ENCODE measurements around the gene EMC6. TPM values are rescaled to one million over a fixed set of nuclear protein-coding genes. Genes with fewer than 3 reads are reported as not detected.

The EMC6 gene
- total RNA-seq, 1 experiment from 2014 or later: 62.4 TPM

DNA sequence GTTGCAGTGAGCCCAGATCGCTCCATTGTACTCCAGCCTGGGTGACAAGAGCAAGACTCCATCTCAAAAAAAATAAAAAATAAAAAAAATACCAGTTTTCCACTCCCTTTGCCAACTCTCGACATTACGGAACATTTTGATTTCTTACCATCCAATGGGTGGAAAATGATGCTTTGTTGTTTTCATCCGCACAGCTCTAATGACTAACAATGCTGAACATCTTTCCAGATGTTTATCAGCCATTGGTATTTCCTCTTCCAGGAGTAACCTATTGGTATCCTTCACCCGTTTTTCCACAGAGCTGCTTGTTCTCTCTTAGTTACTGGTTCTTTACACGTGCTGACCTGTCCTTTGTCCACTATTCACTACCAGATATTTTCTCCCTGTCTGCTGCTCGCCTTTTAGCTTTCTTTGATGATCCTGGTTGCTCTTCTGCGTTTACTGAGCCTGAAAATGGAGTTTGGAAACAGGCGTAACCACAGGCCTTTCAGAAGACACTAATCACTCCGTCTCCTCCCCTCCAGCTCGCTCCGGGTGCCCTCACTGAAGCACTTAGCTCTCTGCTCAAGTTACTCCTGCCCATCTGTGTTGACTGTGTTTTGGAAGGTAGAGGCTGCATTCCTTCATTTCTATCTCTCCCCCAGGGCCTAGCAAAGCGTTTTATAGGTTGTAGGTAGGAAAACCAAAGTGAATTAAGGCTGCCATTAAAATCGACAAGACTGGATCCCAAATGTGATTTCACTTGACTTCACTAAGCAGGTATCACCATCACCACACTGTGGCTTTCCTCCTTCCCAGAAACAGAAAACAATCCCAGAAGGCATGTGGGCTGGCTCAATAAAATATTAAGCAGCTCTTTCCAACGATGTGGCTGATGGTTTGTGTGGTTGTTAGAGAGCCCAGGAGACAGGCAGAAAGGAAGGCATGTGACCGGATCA is 41.5 kb upstream of the EMC6 start:
- BruUV-seq (replicated peaks): no TSS peak
- H3K4me2 ChIP-seq (ENCODE audit: low read length): no peak overlapping the region
- CTCF ChIA-PET: no interaction called here
- no peaks in the 10 kb centered on the region for H3K9me2 ChIP-seq (ENCODE audit: insufficient read depth)
- ATAC-seq (no peak), DNase-seq (ENCODE audit: low read depth, low spot score) (no peak)
- no peaks in the 10 kb centered on the region for H3K4me1 ChIP-seq (ENCODE audit: control insufficient read depth in 1 of 2, insufficient read depth in 2 of 2, low read length in 2 of 2)
- no peaks in the 10 kb centered on the region for H4K20me1 ChIP-seq (ENCODE audit: insufficient read depth)
- RAD21 ChIA-PET (ENCODE audit: low non-redundant PET in 1 of 2, low total read pairs in 2 of 2, uncharacterized antibody in 2 of 2, unreplicated experiment in 2 of 2): no interaction called here
- no peak overlapping the region for H2AFZ ChIP-seq (ENCODE audit: low read depth, low read length, poor library complexity, severe bottlenecking)
- no peak overlapping the region for H3K9ac ChIP-seq (ENCODE audit: low read length)
- H3K27ac ChIP-seq (ENCODE audit: low read depth, low read length): no peak overlapping the region
- H3K4me3 ChIP-seq (replicated peaks in 1 of 2; ENCODE audit: low read depth in 1 of 2, low read length in 2 of 2): no peak overlapping the region
- POLR2A ChIA-PET: interaction anchor here (0.5 to 1.1 kb wide), 2 partner anchors 9 to 448 kb away, joined by 3 read pairs; partner anchors contain the start of gene SHPK
- H3K79me2 ChIP-seq (ENCODE audit: insufficient read depth, low read length): peaks cover 40% of the 10 kb centered on the region
- no peaks in the 10 kb centered on the region for H3K27me3 ChIP-seq (ENCODE audit: insufficient read depth, low read length)
- peaks cover 27 to 40% of the 10 kb centered on the region in 2 experiments; a peak in 3 of 4 replicates for H3K36me3 ChIP-seq (ENCODE audit: control insufficient read depth in 1 of 2, insufficient read depth in 2 of 2, low read length in 2 of 2)
- intact Hi-C loops (cut with micrococcal nuclease): no loop called here
- TF ChIP-seq TCF7L2 (IDR thresholded peaks at IDR 0.05; ENCODE audit: borderline replicate concordance, extremely low read depth, insufficient read depth, insufficient read length) (no peak), SP1 (IDR thresholded peaks at IDR 0.05; ENCODE audit: low read depth) (no peak), YY1 (IDR thresholded peaks at IDR 0.05; ENCODE audit: extremely low read depth, insufficient replicate concordance, low read depth, low read length) (no peak), SRF (IDR thresholded peaks at IDR 0.05; ENCODE audit: low read depth) (no peak), ZFX (IDR thresholded peaks at IDR 0.05) (no peak)
- TF ChIP-seq, protein P1, sequence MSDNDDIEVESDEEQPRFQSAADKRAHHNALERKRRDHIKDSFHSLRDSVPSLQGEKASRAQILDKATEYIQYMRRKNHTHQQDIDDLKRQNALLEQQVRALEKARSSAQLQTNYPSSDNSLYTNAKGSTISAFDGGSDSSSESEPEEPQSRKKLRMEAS (IDR thresholded peaks at IDR 0.05): no peak
- no peaks in the 10 kb centered on the region for H3K9me3 ChIP-seq (ENCODE audit: control insufficient read depth in 1 of 2, insufficient read depth in 1 of 2, low read depth in 1 of 2, low read length in 2 of 2)

DNA sequence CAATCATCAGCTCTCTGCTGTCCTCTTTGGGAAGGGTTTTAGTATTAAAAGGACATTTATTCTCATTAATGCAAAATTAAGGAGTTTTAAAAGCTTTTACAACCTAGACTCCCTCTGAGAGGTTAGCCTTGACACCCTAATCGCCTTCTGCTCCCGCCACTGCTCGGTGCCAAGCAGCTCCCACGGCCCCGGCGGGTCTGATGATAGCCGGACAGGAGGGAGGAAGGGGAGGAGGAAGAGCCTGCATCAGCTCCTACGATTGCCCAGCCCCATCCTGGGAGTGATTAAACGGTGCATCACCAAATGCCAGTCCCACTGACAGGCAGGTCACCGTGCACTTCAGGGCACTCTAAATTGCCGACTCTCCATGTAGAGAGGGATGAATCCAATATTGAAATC is 40.8 kb upstream of the EMC6 start:
- CTCF ChIA-PET: no interaction called here
- peaks cover 46% of the 10 kb centered on the region for H3K79me2 ChIP-seq (ENCODE audit: insufficient read depth, low read length)
- peaks cover 27 to 39% of the 10 kb centered on the region in 2 experiments; a peak in 3 of 4 replicates for H3K36me3 ChIP-seq (ENCODE audit: control insufficient read depth in 1 of 2, insufficient read depth in 2 of 2, low read length in 2 of 2)
- DNase-seq (ENCODE audit: low read depth, low spot score): no peak
- no peak overlapping the region for H3K27ac ChIP-seq (ENCODE audit: low read depth, low read length)
- H3K9me3 ChIP-seq (ENCODE audit: control insufficient read depth in 1 of 2, insufficient read depth in 1 of 2, low read depth in 1 of 2, low read length in 2 of 2): no peaks in the 10 kb centered on the region
- H4K20me1 ChIP-seq (ENCODE audit: insufficient read depth): no peaks in the 10 kb centered on the region
- RAD21 ChIA-PET (ENCODE audit: low non-redundant PET in 1 of 2, low total read pairs in 2 of 2, uncharacterized antibody in 2 of 2, unreplicated experiment in 2 of 2): no interaction called here
- POLR2A ChIA-PET: no interaction called here
- no peak overlapping the region for H3K4me3 ChIP-seq (replicated peaks in 1 of 2; ENCODE audit: low read depth in 1 of 2, low read length in 2 of 2)
- BruUV-seq (replicated peaks): no TSS peak
- no peak overlapping the region for H3K9ac ChIP-seq (ENCODE audit: low read length)
- H3K27me3 ChIP-seq (ENCODE audit: insufficient read depth, low read length): no peaks in the 10 kb centered on the region
- intact Hi-C loops (cut with micrococcal nuclease): no loop called here
- no peaks in the 10 kb centered on the region for H3K4me1 ChIP-seq (ENCODE audit: control insufficient read depth in 1 of 2, insufficient read depth in 2 of 2, low read length in 2 of 2)
- no peak overlapping the region for H3K4me2 ChIP-seq (ENCODE audit: low read length)
- no peaks in the 10 kb centered on the region for H3K9me2 ChIP-seq (ENCODE audit: insufficient read depth)
- ATAC-seq: no peak
- H2AFZ ChIP-seq (ENCODE audit: low read depth, low read length, poor library complexity, severe bottlenecking): no peak overlapping the region
- TF ChIP-seq ZNF274 (IDR thresholded peaks at IDR 0.05; ENCODE audit: low read depth, low read length): no peak
- TF ChIP-seq, protein P2, sequence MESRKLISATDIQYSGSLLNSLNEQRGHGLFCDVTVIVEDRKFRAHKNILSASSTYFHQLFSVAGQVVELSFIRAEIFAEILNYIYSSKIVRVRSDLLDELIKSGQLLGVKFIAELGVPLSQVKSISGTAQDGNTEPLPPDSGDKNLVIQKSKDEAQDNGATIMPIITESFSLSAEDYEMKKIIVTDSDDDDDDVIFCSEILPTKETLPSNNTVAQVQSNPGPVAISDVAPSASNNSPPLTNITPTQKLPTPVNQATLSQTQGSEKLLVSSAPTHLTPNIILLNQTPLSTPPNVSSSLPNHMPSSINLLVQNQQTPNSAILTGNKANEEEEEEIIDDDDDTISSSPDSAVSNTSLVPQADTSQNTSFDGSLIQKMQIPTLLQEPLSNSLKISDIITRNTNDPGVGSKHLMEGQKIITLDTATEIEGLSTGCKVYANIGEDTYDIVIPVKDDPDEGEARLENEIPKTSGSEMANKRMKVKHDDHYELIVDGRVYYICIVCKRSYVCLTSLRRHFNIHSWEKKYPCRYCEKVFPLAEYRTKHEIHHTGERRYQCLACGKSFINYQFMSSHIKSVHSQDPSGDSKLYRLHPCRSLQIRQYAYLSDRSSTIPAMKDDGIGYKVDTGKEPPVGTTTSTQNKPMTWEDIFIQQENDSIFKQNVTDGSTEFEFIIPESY (IDR thresholded peaks at IDR 0.05; ENCODE audit: extremely low read depth, insufficient replicate concordance, low read length): no peak
- no peak for TF ChIP-seq POLR2AphosphoS5 (IDR thresholded peaks at IDR 0.05; ENCODE audit: low read depth, low read length)
- TF ChIP-seq CEBPB (IDR thresholded peaks at IDR 0.05; ENCODE audit: low read depth): no peak
- TF ChIP-seq, protein P3, sequence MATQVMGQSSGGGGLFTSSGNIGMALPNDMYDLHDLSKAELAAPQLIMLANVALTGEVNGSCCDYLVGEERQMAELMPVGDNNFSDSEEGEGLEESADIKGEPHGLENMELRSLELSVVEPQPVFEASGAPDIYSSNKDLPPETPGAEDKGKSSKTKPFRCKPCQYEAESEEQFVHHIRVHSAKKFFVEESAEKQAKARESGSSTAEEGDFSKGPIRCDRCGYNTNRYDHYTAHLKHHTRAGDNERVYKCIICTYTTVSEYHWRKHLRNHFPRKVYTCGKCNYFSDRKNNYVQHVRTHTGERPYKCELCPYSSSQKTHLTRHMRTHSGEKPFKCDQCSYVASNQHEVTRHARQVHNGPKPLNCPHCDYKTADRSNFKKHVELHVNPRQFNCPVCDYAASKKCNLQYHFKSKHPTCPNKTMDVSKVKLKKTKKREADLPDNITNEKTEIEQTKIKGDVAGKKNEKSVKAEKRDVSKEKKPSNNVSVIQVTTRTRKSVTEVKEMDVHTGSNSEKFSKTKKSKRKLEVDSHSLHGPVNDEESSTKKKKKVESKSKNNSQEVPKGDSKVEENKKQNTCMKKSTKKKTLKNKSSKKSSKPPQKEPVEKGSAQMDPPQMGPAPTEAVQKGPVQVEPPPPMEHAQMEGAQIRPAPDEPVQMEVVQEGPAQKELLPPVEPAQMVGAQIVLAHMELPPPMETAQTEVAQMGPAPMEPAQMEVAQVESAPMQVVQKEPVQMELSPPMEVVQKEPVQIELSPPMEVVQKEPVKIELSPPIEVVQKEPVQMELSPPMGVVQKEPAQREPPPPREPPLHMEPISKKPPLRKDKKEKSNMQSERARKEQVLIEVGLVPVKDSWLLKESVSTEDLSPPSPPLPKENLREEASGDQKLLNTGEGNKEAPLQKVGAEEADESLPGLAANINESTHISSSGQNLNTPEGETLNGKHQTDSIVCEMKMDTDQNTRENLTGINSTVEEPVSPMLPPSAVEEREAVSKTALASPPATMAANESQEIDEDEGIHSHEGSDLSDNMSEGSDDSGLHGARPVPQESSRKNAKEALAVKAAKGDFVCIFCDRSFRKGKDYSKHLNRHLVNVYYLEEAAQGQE (IDR thresholded peaks at IDR 0.05; ENCODE audit: low read depth): no peak
